Cardiac fibroblast (primary cell): ENCODE data around the gene BMAL1.

Experiments used
- DNase-seq, 2 donors: peaks; one replicate each; pipeline versions ENCODE4 v3.0.0 to v3.0.0-alpha.2; 2010; ENCODE audit warnings: low read depth in 2 of 2
- H3K4me3 ChIP-seq, 2 donors: replicated peaks in 1 of 2; 1 replicate in 1 of 2; 2 replicates in 1 of 2; pipeline ENCODE4 v1.5.1; 2011; ENCODE audit warnings: low read depth in 2 of 2, low read length in 2 of 2, mild to moderate bottlenecking in 2 of 2, moderate library complexity in 1 of 2
- CTCF ChIP-seq: IDR thresholded peaks from one replicate; pipeline ENCODE4 v1.5.1; 2011; ENCODE audit warnings: low read depth, mild to moderate bottlenecking, low read length, inconsistent platforms

The BMAL1 gene

GRCh38 chr11:13338019-13338426 lies 60.4 kb downstream of the BMAL1 start:
- peak; percentile 58 to 77 for DNase-seq

DNA sequence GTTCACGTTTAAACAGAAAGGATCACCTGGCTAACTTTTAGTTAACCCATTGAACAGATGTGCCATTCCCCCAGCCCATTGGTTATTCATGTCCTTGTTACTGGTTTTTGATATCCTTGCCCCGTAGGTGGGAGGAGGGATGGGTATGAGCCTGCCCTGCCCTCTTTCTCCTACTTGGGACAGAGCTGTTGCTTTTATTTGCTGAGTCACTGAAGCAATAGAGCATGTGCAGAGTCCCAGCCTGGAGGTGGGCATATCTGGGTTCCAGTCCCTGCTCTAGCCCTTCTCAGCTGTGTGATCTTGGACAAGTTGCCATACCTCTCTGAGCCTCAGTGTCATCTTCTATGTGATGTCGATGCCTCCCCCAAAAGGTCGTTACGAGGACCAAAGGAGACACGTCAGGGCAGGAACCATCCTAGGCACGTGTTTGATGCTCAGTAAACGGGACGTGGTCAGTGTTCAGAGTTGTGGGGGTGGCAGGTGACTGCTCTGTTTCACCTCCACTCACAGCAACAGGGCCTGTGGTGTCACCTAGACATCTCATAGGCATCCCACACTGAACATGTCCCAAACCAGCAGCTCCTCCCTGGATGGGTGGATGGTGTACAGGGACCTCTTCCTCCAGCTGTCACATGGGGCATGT lies 61.0 kb downstream of the BMAL1 start:
- H3K4me3 ChIP-seq = peak overlapping the region; percentile 20 to 37
- TF ChIP-seq CTCF = no peak

More at GRCh38 chr11:13338019-13338426, 60.4 kb downstream of the BMAL1 start:
- peak overlapping the region; percentile 20 to 37 for H3K4me3 ChIP-seq
- no peak for TF ChIP-seq CTCF

DNA sequence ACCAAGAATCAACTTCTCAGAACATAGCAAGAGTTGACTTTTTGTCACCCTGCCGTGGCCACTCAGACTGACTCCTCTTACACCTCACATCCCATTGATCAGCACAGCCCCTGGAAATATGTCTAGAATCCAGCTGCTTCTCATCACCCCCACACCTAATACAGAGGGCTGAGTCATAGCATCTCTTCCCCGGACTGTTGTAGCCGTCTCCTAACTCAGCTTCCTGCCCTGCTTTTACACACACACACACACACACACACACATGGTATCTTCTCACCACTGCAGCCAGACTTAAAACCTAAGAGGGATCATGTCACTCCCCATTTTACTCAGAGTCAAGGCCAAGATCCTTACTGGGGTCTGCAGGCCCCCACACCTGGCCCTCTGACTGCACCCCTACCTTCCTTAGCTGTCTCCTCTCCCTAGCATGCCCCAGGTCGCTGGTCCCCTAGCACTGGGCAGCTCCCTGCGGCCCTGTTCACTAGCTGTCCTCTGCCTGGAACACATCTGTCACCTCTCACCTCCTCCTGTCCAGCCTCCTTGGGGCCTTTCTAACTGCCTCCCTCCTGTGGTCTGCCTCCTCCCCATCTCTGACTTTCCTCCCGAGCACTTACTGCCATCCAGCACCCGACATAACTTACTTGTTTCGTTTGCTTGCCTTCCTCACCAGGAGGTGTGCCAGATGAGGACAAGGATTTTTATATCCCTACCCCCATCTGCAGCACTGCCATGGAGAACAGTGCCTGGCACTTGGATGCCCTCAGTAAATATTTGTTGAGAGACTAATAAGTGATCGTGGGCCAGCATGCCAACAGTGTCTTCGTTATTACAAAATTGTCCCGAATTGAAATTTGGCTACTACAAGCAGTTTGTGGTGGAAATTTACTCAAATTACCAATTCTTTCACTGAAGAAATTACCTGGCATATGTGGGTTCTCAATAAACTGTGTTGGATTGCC lies 61.9 kb downstream of the BMAL1 start:
- H3K4me3 ChIP-seq = no peak overlapping the region
- TF ChIP-seq CTCF = no peak
- peak; percentile 93 to 96 for DNase-seq

More for the DNA sequence above, 61.0 kb downstream of the BMAL1 start:
- peak; percentile 50 to 76 for DNase-seq

- no peak overlapping the region for H3K4me3 ChIP-seq
- no peak for TF ChIP-seq CTCF
- no peak for DNase-seq
Measured at GRCh38 chr11:13341026-13341425, 63.4 kb downstream of the BMAL1 start.

DNA sequence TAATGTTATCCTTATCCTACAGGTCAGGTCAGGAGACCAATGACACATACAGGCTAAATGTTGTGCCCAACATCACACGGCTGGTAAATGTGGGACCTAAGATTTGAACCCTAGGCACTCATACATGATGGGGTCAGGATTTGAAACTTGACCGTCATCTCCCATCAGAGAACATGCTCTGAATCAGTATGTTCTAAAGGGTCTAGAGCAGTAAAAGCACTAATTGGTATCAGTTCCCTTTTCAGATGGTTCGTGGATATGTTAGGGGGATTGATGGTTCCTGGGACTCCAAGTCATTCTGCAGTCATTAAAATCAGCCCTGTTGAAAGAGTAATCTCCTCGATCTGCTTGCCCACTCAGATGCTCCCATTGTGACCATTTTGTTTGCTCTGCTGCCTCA lies 65.5 kb downstream of the BMAL1 start:
- H3K4me3 ChIP-seq = no peak overlapping the region
- TF ChIP-seq CTCF = no peak
- no peak for DNase-seq

GRCh38 chr11:13343931-13344717 lies 66.5 kb downstream of the BMAL1 start:
- TF ChIP-seq CTCF = peak; percentile 85
- H3K4me3 ChIP-seq = no peak overlapping the region
- peak; percentile 84 to 86 for DNase-seq
